ENCODE measurements around the gene CHST8. TPM values are rescaled to one million over a fixed set of nuclear protein-coding genes. Genes with fewer than 3 reads are reported as not detected.
A peak's percentile ranks its signal among the peaks of the same experiment; 100 is the strongest.

The CHST8 gene
- total RNA-seq, 1 donor from 2014 or later, result not detected

DNA sequence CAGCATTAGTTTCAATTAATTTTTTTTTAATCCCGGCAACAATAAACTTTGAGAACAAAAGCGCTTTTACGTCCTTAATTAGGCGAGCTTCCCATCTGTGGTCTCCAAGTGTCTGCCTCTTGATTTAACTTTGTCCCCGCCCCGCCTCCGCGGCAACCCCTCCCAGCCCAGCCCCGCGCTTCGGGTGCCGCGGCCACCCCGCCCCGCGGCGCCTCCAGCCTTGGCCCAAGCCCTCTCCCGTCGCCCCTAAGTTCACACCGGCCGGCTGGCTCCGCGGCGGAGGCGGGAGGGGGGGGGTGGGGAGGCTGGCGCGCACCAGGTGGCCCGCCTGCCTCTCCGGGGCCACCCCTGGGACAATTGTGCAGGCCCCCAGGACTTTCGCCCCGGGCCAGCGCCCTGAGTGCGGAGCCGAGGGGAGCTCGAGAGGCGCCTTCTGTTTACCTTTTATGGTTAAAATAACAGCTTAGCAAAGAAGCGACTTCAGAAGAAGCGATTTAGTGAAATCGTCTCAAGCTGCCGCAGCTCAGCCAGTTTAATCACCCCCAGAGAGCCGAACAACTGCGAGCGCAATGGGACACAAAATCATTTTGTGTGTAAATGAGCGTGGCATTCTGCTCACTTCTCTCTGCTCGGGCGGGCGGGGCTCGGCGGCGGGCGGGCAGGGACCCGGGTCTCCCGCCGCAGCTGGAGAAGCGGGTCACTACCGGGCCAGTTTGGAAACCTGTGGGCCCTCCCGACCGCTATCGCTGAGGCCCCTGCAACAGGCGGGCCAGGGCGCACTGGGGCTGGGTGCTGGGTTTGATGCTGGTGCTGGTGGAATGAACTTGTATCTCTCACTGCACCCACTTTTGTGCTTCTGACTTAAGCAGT is 176.3 kb downstream of the CHST8 start:
- Mint-ChIP-seq H3K27me3 (ENCODE audit: low read depth, unreplicated experiment) (no peaks in the 10 kb centered on the region), H3K4me3 (ENCODE audit: unreplicated experiment) (peak overlapping the region; percentile 93), H3K36me3 (ENCODE audit: low read depth, unreplicated experiment) (peaks cover 8% of the 10 kb centered on the region), H3K27ac (ENCODE audit: unreplicated experiment) (peak overlapping the region; percentile 91), H3K4me1 (ENCODE audit: low read depth, unreplicated experiment) (peaks cover 17% of the 10 kb centered on the region), H3K9me3 (ENCODE audit: unreplicated experiment) (no peaks in the 10 kb centered on the region)
- H4K20me1 ChIP-seq (ENCODE audit: insufficient read depth, low read length), result peaks cover 48% of the 10 kb centered on the region
- H3K4me3 ChIP-seq (ENCODE audit: insufficient read depth, low read depth, low read length), result peak overlapping the region; percentile 79
- peaks cover 53% of the 10 kb centered on the region for H3K79me2 ChIP-seq (ENCODE audit: insufficient read depth, low read length)
- peak; percentile 45 for DNase-seq (ENCODE audit: low read depth)
- H3K4me1 ChIP-seq (ENCODE audit: insufficient read depth, low read length), result peaks cover 15% of the 10 kb centered on the region
- no peak for TF ChIP-seq EZH2 (IDR thresholded peaks at IDR 0.05; ENCODE audit: insufficient read depth, low read length)
- TF ChIP-seq, protein P1, sequence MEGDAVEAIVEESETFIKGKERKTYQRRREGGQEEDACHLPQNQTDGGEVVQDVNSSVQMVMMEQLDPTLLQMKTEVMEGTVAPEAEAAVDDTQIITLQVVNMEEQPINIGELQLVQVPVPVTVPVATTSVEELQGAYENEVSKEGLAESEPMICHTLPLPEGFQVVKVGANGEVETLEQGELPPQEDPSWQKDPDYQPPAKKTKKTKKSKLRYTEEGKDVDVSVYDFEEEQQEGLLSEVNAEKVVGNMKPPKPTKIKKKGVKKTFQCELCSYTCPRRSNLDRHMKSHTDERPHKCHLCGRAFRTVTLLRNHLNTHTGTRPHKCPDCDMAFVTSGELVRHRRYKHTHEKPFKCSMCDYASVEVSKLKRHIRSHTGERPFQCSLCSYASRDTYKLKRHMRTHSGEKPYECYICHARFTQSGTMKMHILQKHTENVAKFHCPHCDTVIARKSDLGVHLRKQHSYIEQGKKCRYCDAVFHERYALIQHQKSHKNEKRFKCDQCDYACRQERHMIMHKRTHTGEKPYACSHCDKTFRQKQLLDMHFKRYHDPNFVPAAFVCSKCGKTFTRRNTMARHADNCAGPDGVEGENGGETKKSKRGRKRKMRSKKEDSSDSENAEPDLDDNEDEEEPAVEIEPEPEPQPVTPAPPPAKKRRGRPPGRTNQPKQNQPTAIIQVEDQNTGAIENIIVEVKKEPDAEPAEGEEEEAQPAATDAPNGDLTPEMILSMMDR (IDR thresholded peaks at IDR 0.05; ENCODE audit: insufficient read depth, low read depth, low read length), result no peak
- peak overlapping the region; percentile 78 for H3K9ac ChIP-seq (ENCODE audit: low read length)
- peak overlapping the region; percentile 70 for H2AFZ ChIP-seq (ENCODE audit: low read depth, low read length)
- no peak for FAIRE-seq
- H3K27ac ChIP-seq (ENCODE audit: low read depth, low read length), result peak overlapping the region; percentile 37
- H3K4me2 ChIP-seq (ENCODE audit: low read length), result peak overlapping the region; percentile 94
- H3K9me3 ChIP-seq (ENCODE audit: insufficient read depth, low read depth, low read length), result no peaks in the 10 kb centered on the region
- H3K27me3 ChIP-seq (ENCODE audit: insufficient read depth, low read length), result no peaks in the 10 kb centered on the region
- peaks cover 17% of the 10 kb centered on the region for H3K36me3 ChIP-seq (ENCODE audit: insufficient read depth, low read length)

DNA sequence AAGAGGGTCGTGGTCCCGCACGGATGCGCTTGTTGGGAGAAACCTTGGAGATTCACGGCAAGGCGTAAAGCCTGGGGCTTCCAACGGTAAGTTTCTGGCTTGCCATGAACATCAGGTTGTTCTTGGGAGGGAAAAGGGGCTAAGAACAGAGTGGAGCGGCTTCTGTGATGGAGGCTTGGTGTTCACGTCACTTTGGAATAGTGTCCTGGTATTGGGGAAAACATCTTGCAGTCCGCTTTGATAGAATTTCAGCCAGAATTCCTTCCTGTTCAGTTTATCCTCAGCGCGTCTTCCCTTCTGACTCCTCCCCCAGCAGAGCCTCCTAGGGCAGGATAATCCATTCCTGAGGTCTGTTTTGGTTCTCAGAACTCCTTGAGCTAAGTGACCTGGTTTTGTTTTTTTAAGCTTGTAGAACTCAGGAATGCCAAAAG is 176.9 kb downstream of the CHST8 start:
- peaks cover 54% of the 10 kb centered on the region for H4K20me1 ChIP-seq (ENCODE audit: insufficient read depth, low read length)
- H3K27ac ChIP-seq (ENCODE audit: low read depth, low read length), result no peak overlapping the region
- DNase-seq (ENCODE audit: low read depth) (peak; percentile 50), FAIRE-seq (no peak)
- peak overlapping the region; percentile 67 for H3K4me3 ChIP-seq (ENCODE audit: insufficient read depth, low read depth, low read length)
- peak overlapping the region; percentile 94 for H3K4me2 ChIP-seq (ENCODE audit: low read length)
- H3K36me3 ChIP-seq (ENCODE audit: insufficient read depth, low read length), result peaks cover 18% of the 10 kb centered on the region
- peak overlapping the region; percentile 70 for H2AFZ ChIP-seq (ENCODE audit: low read depth, low read length)
- no peaks in the 10 kb centered on the region for H3K9me3 ChIP-seq (ENCODE audit: insufficient read depth, low read depth, low read length)
- peaks cover 15% of the 10 kb centered on the region for H3K4me1 ChIP-seq (ENCODE audit: insufficient read depth, low read length)
- H3K27me3 Mint-ChIP-seq (ENCODE audit: low read depth, unreplicated experiment), result no peaks in the 10 kb centered on the region
- H3K4me1 Mint-ChIP-seq (ENCODE audit: low read depth, unreplicated experiment), result peaks cover 17% of the 10 kb centered on the region
- peaks cover 59% of the 10 kb centered on the region for H3K79me2 ChIP-seq (ENCODE audit: insufficient read depth, low read length)
- TF ChIP-seq, protein P1 (IDR thresholded peaks at IDR 0.05; ENCODE audit: insufficient read depth, low read depth, low read length), result no peak
- TF ChIP-seq EZH2 (IDR thresholded peaks at IDR 0.05; ENCODE audit: insufficient read depth, low read length), result no peak
- H3K9me3 Mint-ChIP-seq (ENCODE audit: unreplicated experiment), result no peaks in the 10 kb centered on the region
- H3K27ac Mint-ChIP-seq (ENCODE audit: unreplicated experiment), result peak overlapping the region; percentile 91
- H3K27me3 ChIP-seq (ENCODE audit: insufficient read depth, low read length), result no peaks in the 10 kb centered on the region
- H3K36me3 Mint-ChIP-seq (ENCODE audit: low read depth, unreplicated experiment), result peaks cover 8% of the 10 kb centered on the region
- H3K4me3 Mint-ChIP-seq (ENCODE audit: unreplicated experiment), result peak overlapping the region; percentile 91
- peak overlapping the region; percentile 61 for H3K9ac ChIP-seq (ENCODE audit: low read length)

DNA sequence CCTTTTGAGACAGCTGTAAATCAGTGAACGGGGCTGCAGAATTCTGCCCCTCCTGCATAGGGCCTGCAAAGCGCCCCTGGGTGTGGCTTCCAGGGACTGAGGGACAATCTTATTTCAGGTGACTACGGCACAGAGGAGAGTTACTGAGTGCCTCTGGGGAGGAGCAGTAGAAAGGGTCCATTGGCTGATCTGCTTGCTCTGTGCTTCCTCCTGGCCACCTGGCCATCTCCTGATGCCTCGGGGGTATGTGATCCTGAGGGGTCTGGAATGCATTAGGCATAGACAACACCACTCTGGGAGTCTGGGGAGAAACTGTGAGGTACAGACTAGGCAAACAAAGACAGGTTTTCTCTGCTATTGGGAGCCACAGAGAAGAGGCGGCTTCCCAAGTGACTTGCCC is 177.7 kb downstream of the CHST8 start:
- Histone ChIP-seq H3K9me3 (ENCODE audit: insufficient read depth, low read depth, low read length) (no peaks in the 10 kb centered on the region), H3K9ac (ENCODE audit: low read length) (no peak overlapping the region), H3K4me3 (ENCODE audit: insufficient read depth, low read depth, low read length) (no peak overlapping the region), H3K36me3 (ENCODE audit: insufficient read depth, low read length) (peaks cover 24% of the 10 kb centered on the region), H3K4me1 (ENCODE audit: insufficient read depth, low read length) (peaks cover 13% of the 10 kb centered on the region), H3K27ac (ENCODE audit: low read depth, low read length) (no peak overlapping the region), H3K4me2 (ENCODE audit: low read length) (peak overlapping the region; percentile 94), H4K20me1 (ENCODE audit: insufficient read depth, low read length) (peaks cover 62% of the 10 kb centered on the region), H3K27me3 (ENCODE audit: insufficient read depth, low read length) (no peaks in the 10 kb centered on the region), H3K79me2 (ENCODE audit: insufficient read depth, low read length) (peaks cover 67% of the 10 kb centered on the region), H2AFZ (ENCODE audit: low read depth, low read length) (no peak overlapping the region)
- Mint-ChIP-seq H3K4me3 (ENCODE audit: unreplicated experiment) (peak overlapping the region; percentile 91), H3K36me3 (ENCODE audit: low read depth, unreplicated experiment) (peaks cover 8% of the 10 kb centered on the region), H3K4me1 (ENCODE audit: low read depth, unreplicated experiment) (peaks cover 17% of the 10 kb centered on the region), H3K27ac (ENCODE audit: unreplicated experiment) (no peak overlapping the region), H3K9me3 (ENCODE audit: unreplicated experiment) (no peaks in the 10 kb centered on the region), H3K27me3 (ENCODE audit: low read depth, unreplicated experiment) (no peaks in the 10 kb centered on the region)
- TF ChIP-seq, protein P1 (IDR thresholded peaks at IDR 0.05; ENCODE audit: insufficient read depth, low read depth, low read length), result no peak
- TF ChIP-seq EZH2 (IDR thresholded peaks at IDR 0.05; ENCODE audit: insufficient read depth, low read length), result no peak
- DNase-seq (ENCODE audit: low read depth) (no peak), FAIRE-seq (no peak)
